ENCODE results near the gene ZNF805. TPM values are rescaled to one million over a fixed set of nuclear protein-coding genes. Genes with fewer than 3 reads are reported as not detected.
A peak's percentile ranks its signal among the peaks of the same experiment; 100 is the strongest.

Gene ZNF805
- total and polyA plus RNA-seq, 3 experiments from 2014 or later: 4.0 to 11.7 (median 11.1) TPM

DNA sequence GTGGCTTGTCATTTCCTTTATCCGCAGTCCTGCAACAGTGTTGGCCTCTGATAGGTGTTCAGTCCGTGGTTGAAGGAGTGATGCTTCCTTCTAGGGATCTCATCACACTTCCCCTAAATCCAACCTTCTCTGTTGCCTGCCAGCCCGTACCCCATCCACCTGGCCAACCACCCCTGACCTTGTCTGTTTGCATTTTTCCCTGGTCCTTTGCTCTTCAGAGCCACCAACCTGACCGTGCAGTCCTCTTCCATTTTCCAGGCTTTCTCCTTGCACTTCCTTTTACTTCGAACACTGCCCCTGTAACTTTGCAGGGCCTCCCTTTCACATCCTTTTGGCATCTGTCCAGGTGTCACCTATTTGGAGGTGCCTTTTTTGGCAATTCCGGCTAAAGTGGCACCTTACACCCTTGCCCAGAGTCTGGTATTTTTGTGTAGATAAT lies 40.5 kb downstream of the ZNF805 start:
- POLR2A ChIA-PET: no interaction called here
- peaks cover 15 to 46% (median 16%) of the 10 kb centered on the region in 3 donors for H3K36me3 Mint-ChIP-seq

DNA sequence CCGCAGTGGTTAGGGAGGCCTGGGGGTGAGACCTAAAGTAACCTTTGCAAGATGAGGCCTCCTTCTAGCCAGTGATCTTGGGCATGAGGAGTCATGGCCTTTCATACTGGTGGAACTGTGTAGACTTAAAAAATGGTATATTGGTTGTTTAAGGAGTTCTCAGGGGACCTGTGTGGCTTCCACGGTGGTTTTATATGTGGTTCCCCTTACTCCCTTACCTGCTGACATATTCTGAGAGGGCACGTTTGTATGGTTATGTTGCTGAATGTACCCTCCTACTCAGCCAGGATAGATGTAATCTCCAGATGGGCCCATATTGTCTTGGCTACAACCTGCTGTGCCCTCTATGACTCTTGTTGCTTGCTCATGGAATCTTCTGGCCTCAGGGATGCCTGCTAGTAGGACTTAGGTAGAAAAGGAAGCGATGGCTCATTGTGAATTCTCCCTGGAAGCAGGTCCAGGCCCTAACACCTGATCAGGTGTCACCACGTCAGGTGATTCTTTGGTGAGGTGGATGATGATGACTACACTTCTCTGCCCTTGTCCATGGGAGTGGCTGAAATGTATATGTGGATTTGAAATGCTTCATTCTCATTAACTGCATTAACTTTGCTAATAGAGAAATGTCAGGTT lies 41.7 kb downstream of the ZNF805 start:
- peaks cover 38 to 60% (median 59%) of the 10 kb centered on the region in 3 donors for H3K4me1 Mint-ChIP-seq
- Histone ChIP-seq H3K27ac (ENCODE audit: low read depth, low read length) (no peak overlapping the region), H3K36me3 (ENCODE audit: insufficient read depth, low read length) (peaks cover 21% of the 10 kb centered on the region), H3K27me3 (ENCODE audit: insufficient read depth, low read length, poor library complexity, severe bottlenecking) (no peaks in the 10 kb centered on the region), H3K4me3 (ENCODE audit: low read length) (peak overlapping the region; percentile 1), H3K4me1 (ENCODE audit: insufficient read depth, low read length) (peaks cover 32% of the 10 kb centered on the region), H3K9me3 (ENCODE audit: low read length) (no peaks in the 10 kb centered on the region)
- peaks cover 23 to 53% (median 24%) of the 10 kb centered on the region in 3 donors for H3K36me3 Mint-ChIP-seq
- peak overlapping the region in 4 of 7 donors; percentile 75 to 84 (median 76) for H3K4me3 Mint-ChIP-seq
- POLR2A ChIA-PET: no interaction called here
- H3K27ac Mint-ChIP-seq: peak overlapping the region in 4 of 8 donors; percentile 36 to 88 (median 84)
- H3K9me3 Mint-ChIP-seq: no peaks in the 10 kb centered on the region
- no peaks in the 10 kb centered on the region for H3K27me3 Mint-ChIP-seq
- CTCF ChIA-PET: no interaction called here
- DNase-seq: no peak

More for the DNA sequence above, 40.5 kb downstream of the ZNF805 start:
- Mint-ChIP-seq H3K4me1 (peaks cover 33 to 52% (median 51%) of the 10 kb centered on the region in 3 donors), H3K27ac (peak overlapping the region in 1 of 8 donors; percentile 84), H3K9me3 (no peaks in the 10 kb centered on the region), H3K27me3 (no peaks in the 10 kb centered on the region), H3K4me3 (no peak overlapping the region)
- Histone ChIP-seq H3K4me1 (ENCODE audit: insufficient read depth, low read length) (peaks cover 32% of the 10 kb centered on the region), H3K9me3 (ENCODE audit: low read length) (no peaks in the 10 kb centered on the region), H3K27me3 (ENCODE audit: insufficient read depth, low read length, poor library complexity, severe bottlenecking) (no peaks in the 10 kb centered on the region), H3K27ac (ENCODE audit: low read depth, low read length) (peak overlapping the region; percentile 99), H3K4me3 (ENCODE audit: low read length) (peak overlapping the region; percentile 84), H3K36me3 (ENCODE audit: insufficient read depth, low read length) (peaks cover 16% of the 10 kb centered on the region)
- CTCF ChIA-PET: no interaction called here
- peak; percentile 12 to 63 (median 48) for DNase-seq

DNA sequence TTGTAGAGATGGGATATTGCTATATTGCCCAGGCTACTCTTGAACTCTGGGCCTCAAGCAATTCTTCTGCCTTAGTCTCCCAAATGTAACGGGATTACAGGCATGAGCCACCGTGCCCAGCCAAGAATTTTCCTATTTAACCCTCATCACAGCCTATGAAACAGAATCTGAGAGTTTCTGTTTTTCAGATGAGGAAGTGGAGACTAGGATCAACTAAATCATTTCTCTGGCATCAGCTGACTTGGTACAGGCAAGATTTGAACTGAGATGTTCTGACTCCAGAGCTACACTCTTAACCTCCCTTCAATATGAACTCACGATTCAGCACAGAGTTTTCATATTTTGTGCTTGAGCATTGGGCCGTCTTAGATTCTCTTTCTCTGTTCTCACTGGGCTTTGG lies 47.9 kb downstream of the ZNF805 start:
- Mint-ChIP-seq H3K4me1 (peaks cover 31 to 44% (median 40%) of the 10 kb centered on the region in 3 donors), H3K36me3 (peaks cover 66 to 86% (median 72%) of the 10 kb centered on the region in 3 donors), H3K9me3 (peaks cover 16 to 41% (median 22%) of the 10 kb centered on the region in 5 donors), H3K27me3 (no peaks in the 10 kb centered on the region), H3K27ac (no peak overlapping the region), H3K4me3 (no peak overlapping the region)
- Histone ChIP-seq H3K4me1 (ENCODE audit: insufficient read depth, low read length) (no peaks in the 10 kb centered on the region), H3K27me3 (ENCODE audit: insufficient read depth, low read length, poor library complexity, severe bottlenecking) (no peaks in the 10 kb centered on the region), H3K9me3 (ENCODE audit: low read length) (peaks cover 29% of the 10 kb centered on the region), H3K36me3 (ENCODE audit: insufficient read depth, low read length) (peaks cover 79% of the 10 kb centered on the region), H3K4me3 (ENCODE audit: low read length) (no peak overlapping the region), H3K27ac (ENCODE audit: low read depth, low read length) (no peak overlapping the region)
- POLR2A ChIA-PET: no interaction called here
- no peak for DNase-seq
- CTCF ChIA-PET: no interaction called here

DNA sequence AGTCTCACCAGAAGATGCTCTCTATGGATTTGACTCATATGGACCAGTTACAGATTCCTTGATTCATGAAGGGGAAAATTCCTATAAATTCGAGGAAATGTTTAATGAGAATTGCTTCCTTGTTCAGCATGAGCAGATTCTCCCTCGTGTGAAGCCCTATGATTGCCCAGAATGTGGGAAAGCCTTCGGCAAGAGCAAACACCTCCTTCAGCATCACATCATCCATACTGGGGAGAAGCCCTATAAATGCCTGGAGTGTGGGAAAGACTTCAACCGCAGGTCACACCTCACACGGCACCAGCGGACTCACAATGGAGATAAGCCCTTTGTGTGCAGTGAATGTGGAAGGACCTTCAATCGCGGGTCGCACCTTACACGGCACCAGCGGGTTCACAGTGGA lies 50.5 kb downstream of the ZNF805 start:
- no peaks in the 10 kb centered on the region for H3K27me3 ChIP-seq (ENCODE audit: insufficient read depth, low read length, poor library complexity, severe bottlenecking)
- ChIA-PET CTCF (no interaction called here), POLR2A (no interaction called here)
- H3K27ac ChIP-seq (ENCODE audit: low read depth, low read length): no peak overlapping the region
- H3K36me3 ChIP-seq (ENCODE audit: insufficient read depth, low read length): peaks cover 69% of the 10 kb centered on the region
- Mint-ChIP-seq H3K27ac (no peak overlapping the region), H3K36me3 (peaks cover 63 to 90% (median 90%) of the 10 kb centered on the region in 3 donors), H3K4me3 (no peak overlapping the region), H3K9me3 (peaks cover 26 to 63% (median 32%) of the 10 kb centered on the region in 5 donors), H3K4me1 (peaks cover 25 to 43% (median 25%) of the 10 kb centered on the region in 3 donors), H3K27me3 (no peaks in the 10 kb centered on the region)
- DNase-seq: no peak
- no peaks in the 10 kb centered on the region for H3K4me1 ChIP-seq (ENCODE audit: insufficient read depth, low read length)
- H3K4me3 ChIP-seq (ENCODE audit: low read length): peak overlapping the region; percentile 12
- peaks cover 43% of the 10 kb centered on the region for H3K9me3 ChIP-seq (ENCODE audit: low read length)

DNA sequence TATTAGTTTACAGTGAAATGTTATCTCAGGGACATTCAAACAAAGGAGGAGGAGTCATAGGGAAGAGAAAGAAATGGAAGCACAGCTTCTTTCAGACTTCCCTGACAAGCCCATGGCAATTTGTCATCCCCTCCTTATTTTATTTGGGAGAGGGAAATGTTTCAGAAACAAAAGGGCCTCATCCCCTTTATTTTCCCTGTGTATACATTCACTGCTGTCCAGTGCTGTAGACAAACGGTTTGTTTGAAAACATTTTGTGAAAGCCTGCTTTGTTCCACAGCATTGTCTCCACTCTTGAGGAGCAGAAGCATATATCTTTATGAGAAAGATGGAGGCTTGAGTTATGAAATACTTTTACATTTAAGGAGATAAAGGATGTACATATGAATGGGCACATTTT lies 52.1 kb downstream of the ZNF805 start:
- DNase-seq: no peak
- H3K27ac ChIP-seq (ENCODE audit: low read depth, low read length): no peak overlapping the region
- peaks cover 59% of the 10 kb centered on the region for H3K36me3 ChIP-seq (ENCODE audit: insufficient read depth, low read length)
- CTCF ChIA-PET: no interaction called here
- H3K36me3 Mint-ChIP-seq: peaks cover 58 to 90% (median 83%) of the 10 kb centered on the region in 3 donors
- H3K4me1 ChIP-seq (ENCODE audit: insufficient read depth, low read length): peaks cover under 1% of the 10 kb centered on the region
- peaks cover 26 to 75% (median 32%) of the 10 kb centered on the region in 5 donors for H3K9me3 Mint-ChIP-seq
- H3K4me1 Mint-ChIP-seq: peaks cover 24 to 39% (median 28%) of the 10 kb centered on the region in 3 donors
- H3K27ac Mint-ChIP-seq: no peak overlapping the region
- POLR2A ChIA-PET: no interaction called here
- H3K9me3 ChIP-seq (ENCODE audit: low read length): peaks cover 43% of the 10 kb centered on the region
- H3K27me3 Mint-ChIP-seq: no peaks in the 10 kb centered on the region
- no peak overlapping the region for H3K4me3 Mint-ChIP-seq
- no peaks in the 10 kb centered on the region for H3K27me3 ChIP-seq (ENCODE audit: insufficient read depth, low read length, poor library complexity, severe bottlenecking)
- no peak overlapping the region for H3K4me3 ChIP-seq (ENCODE audit: low read length)

DNA sequence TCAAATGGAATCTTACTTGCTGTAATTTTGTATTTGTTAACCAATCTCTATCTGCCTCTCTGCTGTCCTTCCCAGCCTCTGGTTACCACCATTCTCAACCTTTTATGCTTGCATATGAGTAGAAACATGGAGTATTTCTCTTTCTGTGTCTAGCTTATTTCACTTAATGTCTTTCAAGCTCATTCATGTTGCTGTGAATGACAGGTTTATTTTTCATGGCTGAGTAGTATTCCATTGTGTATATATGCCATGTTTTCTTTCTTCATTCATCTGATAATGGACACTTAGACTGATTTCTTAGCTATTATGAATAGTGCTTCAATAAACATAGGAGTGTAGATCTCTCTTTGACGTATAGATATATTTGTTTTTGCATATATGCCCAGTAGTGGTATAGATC lies 53.3 kb downstream of the ZNF805 start:
- DNase-seq: no peak
- Mint-ChIP-seq H3K27ac (no peak overlapping the region), H3K9me3 (peaks cover 26 to 72% (median 32%) of the 10 kb centered on the region in 5 donors), H3K4me1 (peaks cover 31 to 43% (median 33%) of the 10 kb centered on the region in 3 donors), H3K27me3 (no peaks in the 10 kb centered on the region), H3K36me3 (peaks cover 53 to 87% (median 81%) of the 10 kb centered on the region in 3 donors), H3K4me3 (no peak overlapping the region)
- H3K36me3 ChIP-seq (ENCODE audit: insufficient read depth, low read length): peaks cover 48% of the 10 kb centered on the region
- peaks cover 4% of the 10 kb centered on the region for H3K4me1 ChIP-seq (ENCODE audit: insufficient read depth, low read length)
- H3K27ac ChIP-seq (ENCODE audit: low read depth, low read length): no peak overlapping the region
- no peaks in the 10 kb centered on the region for H3K27me3 ChIP-seq (ENCODE audit: insufficient read depth, low read length, poor library complexity, severe bottlenecking)
- peaks cover 43% of the 10 kb centered on the region for H3K9me3 ChIP-seq (ENCODE audit: low read length)
- ChIA-PET POLR2A (no interaction called here), CTCF (no interaction called here)
- H3K4me3 ChIP-seq (ENCODE audit: low read length): no peak overlapping the region

DNA sequence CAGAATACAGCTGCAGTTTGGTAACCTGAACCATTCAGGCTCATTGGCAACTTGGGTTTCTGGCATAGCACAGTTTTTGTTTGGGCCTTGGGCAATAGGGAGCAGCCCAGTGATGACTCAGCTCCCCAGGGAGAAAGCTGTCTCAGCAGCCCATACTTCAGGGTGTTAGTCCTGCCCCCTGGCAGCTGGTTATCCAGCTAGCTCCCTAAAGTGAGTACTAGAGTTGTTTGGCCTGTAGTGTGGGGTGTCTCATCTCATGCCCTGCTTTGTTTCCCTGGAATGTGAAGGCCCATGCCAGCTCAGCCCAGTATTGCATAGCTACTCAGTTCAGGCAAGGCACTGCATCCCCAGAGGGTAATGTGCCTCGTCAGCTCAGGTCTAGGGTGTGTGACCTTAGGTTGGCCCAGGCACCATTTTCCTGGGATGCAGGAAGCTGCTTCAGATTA lies 61.6 kb downstream of the ZNF805 start:
- H3K4me3 ChIP-seq (ENCODE audit: low read length): no peak overlapping the region
- no peaks in the 10 kb centered on the region for H3K9me3 ChIP-seq (ENCODE audit: low read length)
- no peak overlapping the region for H3K27ac ChIP-seq (ENCODE audit: low read depth, low read length)
- no peak overlapping the region for H3K4me3 Mint-ChIP-seq
- no peak for DNase-seq
- H3K9me3 Mint-ChIP-seq: peaks cover 0 to 10% (median 0%) of the 10 kb centered on the region in 5 donors
- H3K27ac Mint-ChIP-seq: no peak overlapping the region
- no peaks in the 10 kb centered on the region for H3K36me3 ChIP-seq (ENCODE audit: insufficient read depth, low read length)
- peaks cover 13 to 51% (median 48%) of the 10 kb centered on the region in 3 donors for H3K36me3 Mint-ChIP-seq
- no peaks in the 10 kb centered on the region for H3K27me3 Mint-ChIP-seq
- ChIA-PET CTCF (no interaction called here), POLR2A (interaction anchor here (0.6 kb wide), 1 partner anchor 16 kb away, joined by 6 read pairs; no protein-coding TSS in a partner anchor)
- H3K4me1 Mint-ChIP-seq: peaks cover 18 to 33% (median 33%) of the 10 kb centered on the region in 3 donors
- H3K4me1 ChIP-seq (ENCODE audit: insufficient read depth, low read length): peaks cover 4% of the 10 kb centered on the region
- no peaks in the 10 kb centered on the region for H3K27me3 ChIP-seq (ENCODE audit: insufficient read depth, low read length, poor library complexity, severe bottlenecking)

DNA sequence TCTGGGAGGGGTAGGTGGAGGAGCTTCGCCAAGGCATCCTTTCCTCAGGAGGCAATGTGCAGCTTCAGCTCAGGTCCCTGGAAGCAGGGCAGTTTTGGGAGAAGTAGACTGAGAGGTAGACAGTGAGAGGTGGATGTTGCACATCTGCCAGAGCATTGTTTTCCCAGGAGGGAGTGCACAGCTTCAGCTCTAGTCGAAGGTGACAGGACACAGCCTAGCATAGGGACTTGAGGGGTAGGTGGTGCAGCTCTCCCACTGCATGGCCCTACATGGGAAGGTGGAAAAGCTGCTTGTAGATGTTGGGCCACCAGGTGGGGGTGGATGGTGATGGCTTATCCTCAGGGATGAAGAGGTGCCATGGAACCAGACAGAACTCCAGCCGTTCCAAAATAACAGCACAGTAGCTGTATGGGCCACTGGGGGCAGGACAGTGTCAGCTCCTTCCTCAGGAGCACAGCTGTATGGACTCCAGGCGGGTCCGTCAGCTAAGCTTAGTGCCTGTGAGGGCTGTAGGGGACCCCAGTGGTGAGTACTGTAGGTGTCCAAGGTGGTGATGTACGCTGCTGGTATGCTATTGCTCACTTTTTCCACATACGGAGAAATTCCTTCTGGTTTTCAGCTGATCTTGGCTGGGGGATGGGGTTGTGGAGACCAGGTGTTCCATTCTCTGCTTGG lies 62.4 kb downstream of the ZNF805 start:
- Mint-ChIP-seq H3K4me1 (peaks cover 13 to 28% (median 25%) of the 10 kb centered on the region in 3 donors), H3K9me3 (peaks cover 0 to 10% (median 0%) of the 10 kb centered on the region in 5 donors), H3K27ac (no peak overlapping the region), H3K4me3 (no peak overlapping the region), H3K36me3 (peaks cover 10 to 47% (median 41%) of the 10 kb centered on the region in 3 donors), H3K27me3 (no peaks in the 10 kb centered on the region)
- CTCF ChIA-PET: no interaction called here
- Histone ChIP-seq H3K36me3 (ENCODE audit: insufficient read depth, low read length) (no peaks in the 10 kb centered on the region), H3K27ac (ENCODE audit: low read depth, low read length) (no peak overlapping the region), H3K27me3 (ENCODE audit: insufficient read depth, low read length, poor library complexity, severe bottlenecking) (no peaks in the 10 kb centered on the region), H3K4me1 (ENCODE audit: insufficient read depth, low read length) (peaks cover under 1% of the 10 kb centered on the region), H3K4me3 (ENCODE audit: low read length) (no peak overlapping the region), H3K9me3 (ENCODE audit: low read length) (no peaks in the 10 kb centered on the region)
- no peak for DNase-seq
- POLR2A ChIA-PET: no interaction called here
